Loucy (cell line): Measurements from ENCODE around the gene MAPK8IP2.

Source experiments
- H2AFZ ChIP-seq: fragments of 200-600 bp; sonication (generic); 2 replicates; pipeline ENCODE4 v1.6.0; 2016; ENCODE audit warnings: antibody characterized with exemption, mild to moderate bottlenecking, low read length, moderate library complexity
- H3F3A ChIP-seq: fragments of 200-600 bp; 2 replicates; pipeline ENCODE4 v1.6.0; 2016; ENCODE audit warnings: antibody characterized with exemption, low read depth, mild to moderate bottlenecking
- H3K27me3 ChIP-seq: fragments of 200-600 bp; sonication (generic); 2 replicates; pipeline ENCODE4 v1.6.1; 2014; ENCODE audit warnings: low read length, mild to moderate bottlenecking; ENCODE audit not compliant: insufficient read depth, poor library complexity, severe bottlenecking
- H3K36me3 ChIP-seq: fragments of 200-600 bp; sonication (generic); 2 replicates; pipeline ENCODE4 v1.6.1; 2016; ENCODE audit warnings: low read length; ENCODE audit not compliant: insufficient read depth
- H3K4me1 ChIP-seq: fragments of 200-600 bp; sonication (generic); 2 replicates; pipeline ENCODE4 v1.5.1; 2014; ENCODE audit warnings: low read length, mild to moderate bottlenecking; ENCODE audit not compliant: insufficient read depth, poor library complexity, severe bottlenecking
- H3K4me2 ChIP-seq: fragments of 200-600 bp; sonication (generic); 2 replicates; pipeline ENCODE4 v1.6.0; 2014; ENCODE audit warnings: antibody characterized with exemption, low read length, low read depth, mild to moderate bottlenecking; ENCODE audit not compliant: poor library complexity, severe bottlenecking
- H3K4me3 ChIP-seq: fragments of 200-600 bp; sonication (generic); 2 replicates; pipeline ENCODE4 v1.5.1; 2014; ENCODE audit warnings: low read length, mild to moderate bottlenecking, mixed read lengths; ENCODE audit not compliant: poor library complexity, severe bottlenecking
- H3K79me2 ChIP-seq: fragments of 200-600 bp; sonication (generic); 2 replicates; pipeline ENCODE4 v1.6.1; 2014; ENCODE audit warnings: low read length; ENCODE audit not compliant: insufficient read depth
- H3K9ac ChIP-seq: fragments of 200-600 bp; sonication (generic); 2 replicates; pipeline ENCODE4 v1.6.0; 2014; ENCODE audit warnings: mild to moderate bottlenecking, low read depth, low read length, moderate library complexity; ENCODE audit not compliant: poor library complexity, severe bottlenecking
- H3K9me2 ChIP-seq: fragments of 200-600 bp; sonication (generic); replicated peaks from 2 replicates; pipeline ENCODE4 v1.6.1; 2016; ENCODE audit warnings: low read depth, low read length, mixed read lengths
- H3K9me3 ChIP-seq: fragments of 200-600 bp; sonication (generic); 2 replicates; pipeline ENCODE4 v1.6.1; 2014; ENCODE audit warnings: mild to moderate bottlenecking, antibody characterized with exemption, low read length, low read depth; ENCODE audit not compliant: insufficient read depth
- H4K20me1 ChIP-seq: fragments of 200-600 bp; sonication (generic); 2 replicates; pipeline ENCODE4 v1.6.0; 2014; ENCODE audit warnings: antibody characterized with exemption, low read length, mild to moderate bottlenecking; ENCODE audit not compliant: insufficient read depth, poor library complexity, severe bottlenecking
- CTCF ChIP-seq: fragments of 200-600 bp; sonication (generic); conservative IDR thresholded peaks from 2 replicates; pipeline ENCODE4 v1.5.1; 2014; ENCODE audit warnings: mild to moderate bottlenecking, antibody characterized with exemption, low read length
- EZH2phosphoT487 ChIP-seq: fragments of 200-600 bp; IDR thresholded peaks from 2 replicates; pipeline ENCODE4 v1.6.1; 2018; ENCODE audit warnings: antibody characterized with exemption, mild to moderate bottlenecking, moderate library complexity, borderline replicate concordance

Gene MAPK8IP2

GRCh38 chr22:50579752-50580151 is 20.8 kb upstream of the MAPK8IP2 start:
- Histone ChIP-seq H3K79me2 (peaks cover 24% of the 10 kb centered on the region), H2AFZ (no peak overlapping the region), H3K9me2 (no peaks in the 10 kb centered on the region), H3K4me1 (peaks cover 18% of the 10 kb centered on the region), H3F3A (no peaks in the 10 kb centered on the region), H3K9ac (no peak overlapping the region), H3K4me3 (no peak overlapping the region), H3K9me3 (no peaks in the 10 kb centered on the region), H3K36me3 (no peaks in the 10 kb centered on the region), H3K4me2 (no peak overlapping the region), H3K27me3 (no peaks in the 10 kb centered on the region), H4K20me1 (peaks cover 3% of the 10 kb centered on the region)
- TF ChIP-seq EZH2phosphoT487 (no peak), CTCF (no peak)

- H3K9me3 ChIP-seq = no peaks in the 10 kb centered on the region
- H3K4me2 ChIP-seq = peak overlapping the region; percentile 97
- no peaks in the 10 kb centered on the region for H3K9me2 ChIP-seq
- H3K9ac ChIP-seq = peak overlapping the region; percentile 94
- no peaks in the 10 kb centered on the region for H3F3A ChIP-seq
- H3K4me3 ChIP-seq = peak overlapping the region; percentile 93
- peaks cover 3% of the 10 kb centered on the region for H4K20me1 ChIP-seq
- peaks cover 28% of the 10 kb centered on the region for H3K4me1 ChIP-seq
- H3K27me3 ChIP-seq = no peaks in the 10 kb centered on the region
- H3K36me3 ChIP-seq = no peaks in the 10 kb centered on the region
- H2AFZ ChIP-seq = no peak overlapping the region
- H3K79me2 ChIP-seq = peaks cover 24% of the 10 kb centered on the region
- TF ChIP-seq EZH2phosphoT487 (no peak), CTCF (no peak)
Measured at GRCh38 chr22:50581031-50581949, 19.3 kb upstream of the MAPK8IP2 start.

DNA sequence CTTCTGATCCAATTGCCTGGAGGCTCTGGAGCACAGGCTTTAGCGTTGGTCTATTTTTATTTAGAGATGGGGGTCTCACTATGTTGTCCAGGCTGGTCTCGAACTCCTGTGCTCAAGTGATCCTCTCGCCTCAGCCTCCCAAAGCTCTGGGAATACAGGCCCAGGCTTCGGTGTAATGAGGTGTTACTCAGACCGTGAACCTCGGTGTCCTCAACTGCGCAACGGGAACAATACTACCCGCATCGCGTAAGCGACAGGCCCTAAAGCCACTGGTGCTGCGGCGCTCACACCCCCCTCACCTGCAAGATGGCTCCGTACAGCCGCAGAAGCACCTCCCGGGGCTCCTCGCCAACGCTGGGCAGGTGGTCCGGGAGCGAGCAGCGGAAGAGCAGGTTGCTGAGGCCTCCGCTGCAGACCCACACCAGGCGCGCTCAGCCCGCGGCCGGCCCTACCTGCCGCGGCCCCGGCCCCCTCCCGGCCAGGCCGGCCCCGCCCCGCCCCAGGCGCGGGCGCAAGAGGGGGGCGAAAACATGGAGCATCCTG is 18.6 kb upstream of the MAPK8IP2 start:
- Histone ChIP-seq H3K27me3 (no peaks in the 10 kb centered on the region), H3K4me1 (peaks cover 32% of the 10 kb centered on the region), H3K9me2 (no peaks in the 10 kb centered on the region), H3K4me3 (peak overlapping the region; percentile 93), H3K9ac (peak overlapping the region; percentile 94), H3K36me3 (no peaks in the 10 kb centered on the region), H3K9me3 (no peaks in the 10 kb centered on the region), H3K4me2 (peak overlapping the region; percentile 97), H2AFZ (peak overlapping the region; percentile 88), H4K20me1 (peaks cover 3% of the 10 kb centered on the region), H3K79me2 (peaks cover 24% of the 10 kb centered on the region), H3F3A (no peaks in the 10 kb centered on the region)
- TF ChIP-seq EZH2phosphoT487 (no peak), CTCF (no peak)
